Right lung (tissue), 5 donors: ENCODE measurements around the gene CEP112. TPM values are rescaled to one million over a fixed set of nuclear protein-coding genes. Genes with fewer than 3 reads are reported as not detected.
"Not testable (repeated sequence)": the region's sequence is repeated elsewhere in the genome, so short reads cannot be mapped to it uniquely, and the experiment has no call there.

ENCODE experiments used
- DNase-seq, 2 donors: peaks; one replicate each; pipeline ENCODE4 v3.0.0-alpha.2; 2013
- polyA plus RNA-seq, 5 donors: library from polyadenylated mRNA; unstranded; fragments of 120-200 nt; gene quantifications; one replicate each; pipeline versions ENCODE4 v1.2.1 to v1.2.3, GENCODE V29; 2013; ENCODE audit warnings: inconsistent platforms in 1 of 5, low replicate concordance in 1 of 5; ENCODE audit not compliant: insufficient read length in 5 of 5, insufficient read depth in 1 of 5

CEP112 gene
- polyA plus RNA-seq, 5 donors = 12.6 to 24.4 (median 20.8) TPM

DNA sequence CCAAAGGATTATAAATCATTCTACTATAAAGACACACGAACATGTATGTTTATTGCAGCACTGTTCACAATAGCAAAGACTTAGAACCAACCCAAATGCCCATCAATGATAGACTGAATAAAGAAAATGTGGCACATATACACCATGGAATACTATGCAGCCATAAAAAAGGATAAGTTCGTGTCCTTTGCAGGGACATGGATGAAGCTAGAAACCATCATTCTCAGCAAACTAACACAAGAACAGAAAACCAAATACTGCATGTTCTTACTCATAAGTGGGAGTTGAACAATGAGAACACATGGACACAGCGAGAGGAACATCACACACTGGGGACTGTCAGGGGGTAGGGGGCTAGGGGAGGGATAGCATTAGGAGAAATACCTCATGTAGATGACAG, 111.3 kb downstream of the CEP112 start:
- DNase-seq = not testable (repeated sequence)

DNA sequence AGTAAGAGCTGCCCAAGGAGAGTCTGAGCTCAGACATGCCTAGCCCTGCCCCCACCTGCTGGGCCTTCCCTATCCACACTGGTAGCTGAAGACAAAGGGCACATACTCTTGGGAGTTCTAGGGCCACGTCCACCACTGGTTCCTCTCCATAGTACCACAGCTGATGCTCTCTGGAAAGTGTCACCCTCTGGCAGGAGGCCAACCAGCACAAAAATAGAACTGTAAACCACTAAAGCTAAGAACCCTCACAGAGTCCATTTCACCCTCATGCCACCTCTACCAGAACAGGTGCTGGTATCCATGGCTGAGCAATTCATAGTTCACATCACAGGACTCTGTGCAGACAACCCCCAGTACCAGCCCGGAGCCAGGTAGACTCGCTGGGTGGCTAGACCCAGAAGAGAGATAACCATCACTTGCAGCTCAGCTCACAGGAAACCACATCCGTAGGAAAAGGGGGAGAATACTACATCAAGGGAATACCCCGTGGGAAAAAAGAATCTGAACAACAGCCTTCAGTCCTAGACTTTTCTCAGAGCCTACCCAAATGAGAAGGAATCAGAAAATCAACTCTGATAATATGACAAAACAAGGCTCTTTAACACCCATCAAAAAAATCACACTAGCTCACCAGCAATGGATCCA, 115.3 kb downstream of the CEP112 start:
- DNase-seq = no peak

DNA sequence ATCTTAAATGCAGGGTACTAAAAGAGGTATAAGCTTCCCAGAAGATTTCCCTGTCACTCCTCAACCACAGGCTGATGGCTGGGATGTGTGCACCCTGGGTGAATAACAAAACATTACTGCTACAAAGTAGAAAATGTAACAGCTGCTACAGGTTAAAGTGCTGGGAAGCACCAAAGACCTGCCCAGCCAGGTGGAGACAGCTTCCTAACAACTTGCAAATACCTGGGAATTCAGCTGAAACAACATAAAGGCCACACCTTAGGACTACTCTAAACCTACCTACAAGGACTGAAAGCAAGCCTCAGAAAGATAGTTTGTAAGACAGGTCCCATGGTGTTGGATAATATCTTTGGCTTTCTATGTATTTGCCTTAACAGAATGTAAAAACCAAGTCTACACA, 118.5 kb downstream of the CEP112 start:
- no peak for DNase-seq

DNA sequence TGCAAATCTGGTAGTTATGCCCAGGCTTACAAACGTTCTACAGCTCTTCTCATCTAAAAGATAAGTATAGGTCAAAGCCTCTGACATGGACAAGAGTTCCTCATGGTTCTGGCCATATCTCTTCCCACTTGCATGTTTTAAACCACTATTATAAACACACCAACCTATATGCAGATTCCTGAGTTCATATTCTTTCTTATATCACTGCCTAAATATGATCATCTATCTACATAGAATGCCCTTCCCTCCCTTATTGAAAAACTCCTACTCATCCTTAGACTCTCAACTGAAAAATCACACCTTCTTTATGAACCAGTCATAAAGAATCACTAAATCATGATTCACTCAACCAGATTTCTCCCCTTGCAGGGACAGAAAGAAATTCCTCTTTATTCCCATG, 128.2 kb downstream of the CEP112 start:
- DNase-seq = no peak

DNA sequence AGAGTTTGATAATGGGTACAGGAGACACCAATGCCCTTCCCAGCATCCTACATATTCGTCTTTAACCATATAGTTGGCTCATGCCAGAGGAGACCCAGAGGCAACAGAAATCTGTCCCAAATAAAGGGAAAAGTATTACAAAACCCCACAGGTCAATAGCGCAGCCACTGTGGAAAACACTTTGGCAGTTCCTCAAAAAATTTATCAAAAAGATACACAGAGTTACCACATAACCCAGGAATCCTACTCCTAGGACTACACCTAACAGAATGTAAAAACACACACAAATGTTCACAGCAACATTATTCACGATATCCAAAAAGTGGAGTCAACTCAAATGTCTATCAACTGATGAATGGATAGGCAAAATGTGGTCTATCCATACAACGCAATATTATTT, 135.8 kb downstream of the CEP112 start:
- no peak for DNase-seq

DNA sequence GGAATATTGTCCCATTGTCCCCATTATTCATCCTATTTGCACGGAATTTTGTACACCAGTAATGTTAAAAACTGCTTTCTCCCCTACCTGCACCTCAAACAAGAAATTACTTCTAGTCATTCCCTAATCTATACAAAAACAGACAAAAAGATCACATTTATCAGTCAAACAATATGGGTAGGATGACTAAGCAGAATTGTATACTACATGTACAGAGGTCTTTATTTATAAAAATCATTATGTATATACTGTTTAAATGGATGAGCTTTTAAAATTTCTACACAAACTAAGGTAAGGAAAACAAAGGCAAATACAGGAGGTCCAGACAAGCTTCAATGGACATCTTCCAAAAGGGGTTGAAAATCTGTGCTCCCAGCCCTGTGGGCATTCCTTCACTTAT, 137.7 kb downstream of the CEP112 start:
- DNase-seq = no peak

DNA sequence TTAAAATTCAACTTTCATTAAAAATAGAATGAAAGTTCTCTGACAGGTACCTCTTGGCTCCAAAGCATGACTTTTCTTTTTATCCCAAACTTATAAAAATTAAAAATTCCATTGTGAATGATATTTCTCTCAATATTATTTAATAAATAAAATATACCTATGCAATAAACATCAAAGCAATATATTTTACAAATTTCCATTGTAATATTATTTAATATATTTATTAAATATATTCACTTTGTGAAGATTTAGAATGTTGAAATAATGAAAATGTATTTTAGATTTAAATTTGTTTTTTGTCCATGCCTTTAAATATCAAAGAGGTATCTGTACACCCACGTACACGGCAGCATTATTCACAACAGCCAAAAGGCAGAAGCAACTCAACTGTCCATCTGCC, 147.8 kb downstream of the CEP112 start:
- DNase-seq = no peak

DNA sequence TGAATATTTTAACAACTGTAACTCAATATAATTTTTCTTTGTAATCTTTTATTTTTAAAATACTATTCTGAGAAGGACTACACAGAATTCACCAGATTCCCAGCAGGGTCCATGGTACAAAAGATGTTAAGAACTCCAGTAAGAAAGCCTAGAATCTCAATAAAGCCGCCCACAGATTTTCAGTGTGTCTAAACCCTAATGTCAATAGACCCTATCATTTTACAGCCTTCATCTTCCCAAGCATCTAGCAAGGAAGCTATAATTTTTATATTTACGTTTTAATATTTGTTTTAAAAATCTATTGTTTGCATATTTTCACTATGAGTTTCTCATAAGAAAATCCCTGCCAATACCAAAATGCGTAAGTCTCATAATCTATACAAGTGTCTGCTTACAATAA, 148.5 kb downstream of the CEP112 start:
- no peak for DNase-seq

DNA sequence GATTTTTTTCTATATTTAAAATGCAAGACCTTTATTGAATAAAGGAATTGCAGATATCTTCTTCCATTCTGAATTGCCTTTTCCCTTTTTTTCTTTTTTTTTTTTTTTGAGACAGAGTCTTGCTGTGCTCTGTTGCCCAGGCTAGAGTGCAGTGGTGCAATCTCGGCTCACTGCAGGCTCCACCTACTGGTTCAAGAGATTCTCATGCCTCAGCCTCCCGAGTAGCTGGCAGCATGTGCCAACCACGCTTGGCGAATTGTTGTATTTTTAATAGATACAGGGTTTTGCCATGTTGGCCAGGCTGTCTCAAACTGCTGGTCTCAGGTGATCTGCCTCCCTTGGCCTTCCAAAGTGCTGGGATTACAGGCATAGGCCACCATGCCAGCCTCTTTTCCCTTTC, 151.5 kb downstream of the CEP112 start:
- DNase-seq = no peak

DNA sequence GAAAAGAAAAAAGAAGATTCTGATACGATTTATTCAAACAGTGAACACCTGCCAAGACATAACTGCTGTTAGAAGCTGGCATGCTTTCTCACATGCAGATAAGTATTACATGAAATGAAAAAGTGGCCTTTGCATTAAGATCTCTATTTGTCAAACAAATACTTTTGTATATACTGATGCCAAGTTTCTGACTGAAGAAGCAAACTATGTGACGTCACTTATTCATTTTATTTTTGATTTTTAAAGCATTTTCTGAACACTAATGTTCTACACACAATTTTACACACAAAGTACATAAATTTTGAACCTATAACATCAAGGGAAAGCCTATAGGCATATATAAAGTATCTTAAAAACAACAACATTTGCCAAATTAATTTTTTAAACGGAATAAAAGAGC, 153.8 kb downstream of the CEP112 start:
- DNase-seq = no peak

DNA sequence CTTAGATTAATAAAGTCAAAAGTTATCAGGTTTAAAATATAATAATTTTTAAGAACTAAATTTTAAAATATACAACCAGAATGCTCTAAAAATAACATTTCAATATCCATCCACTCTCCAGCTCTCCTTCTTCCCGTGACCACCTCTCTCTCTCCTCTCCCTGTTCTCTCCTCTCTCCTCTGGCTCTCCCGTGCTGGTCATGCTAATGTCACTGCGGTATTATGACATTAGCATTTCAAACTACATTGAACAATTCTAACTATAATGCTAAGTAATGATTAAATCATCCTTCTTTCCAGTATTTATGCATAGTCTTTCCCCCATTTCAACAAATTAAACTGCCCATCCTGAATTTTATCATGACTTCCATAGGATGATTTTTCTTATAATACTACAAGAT, 154.7 kb downstream of the CEP112 start:
- no peak for DNase-seq

DNA sequence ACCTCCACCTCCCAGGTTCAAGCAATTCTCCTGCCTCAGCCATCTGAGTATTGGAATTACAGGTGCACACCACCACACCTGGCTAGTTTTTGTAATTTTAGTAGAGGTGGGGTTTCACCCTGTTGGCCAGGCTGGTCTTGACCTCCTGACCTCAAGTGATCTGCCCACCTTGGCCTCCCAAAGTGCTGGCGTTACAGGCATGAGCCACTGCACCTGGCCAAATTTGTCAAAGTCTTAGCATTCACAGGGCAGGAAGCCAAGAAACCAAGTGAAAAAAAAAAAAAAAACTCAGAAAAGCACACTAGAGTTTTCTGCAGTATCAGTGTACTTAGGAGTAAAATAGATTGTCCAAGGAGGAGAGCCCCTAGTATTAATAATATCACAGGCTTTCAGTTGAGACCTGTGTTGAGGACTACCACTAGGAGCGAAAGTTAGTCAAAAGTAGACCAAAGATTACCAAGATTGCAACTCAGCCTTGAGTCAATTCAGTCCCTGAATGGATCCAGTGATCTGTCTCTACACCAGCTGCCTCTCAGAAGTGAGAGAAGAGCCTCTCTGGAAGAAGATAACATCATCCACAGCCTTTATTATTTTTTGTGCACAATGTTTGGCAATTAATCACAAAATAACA, 159.7 kb downstream of the CEP112 start:
- DNase-seq = no peak

DNA sequence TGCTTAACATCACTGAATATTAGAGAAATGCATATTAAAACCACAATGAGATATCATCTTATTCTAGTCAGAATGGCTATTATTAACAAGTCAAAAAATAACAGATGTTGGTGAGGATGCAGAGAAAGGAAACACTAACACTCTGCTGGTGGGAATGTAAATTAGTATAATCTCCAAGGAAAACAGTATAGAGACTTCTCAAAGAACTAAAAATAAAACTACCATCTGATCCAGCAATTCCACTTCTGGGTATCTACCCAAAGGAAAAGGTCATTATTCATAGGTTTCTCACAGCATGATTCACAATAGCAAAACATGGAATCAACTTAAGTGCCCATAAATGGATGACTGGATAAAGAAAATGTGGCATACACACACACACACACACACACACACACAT, 166.4 kb downstream of the CEP112 start:
- no peak for DNase-seq

DNA sequence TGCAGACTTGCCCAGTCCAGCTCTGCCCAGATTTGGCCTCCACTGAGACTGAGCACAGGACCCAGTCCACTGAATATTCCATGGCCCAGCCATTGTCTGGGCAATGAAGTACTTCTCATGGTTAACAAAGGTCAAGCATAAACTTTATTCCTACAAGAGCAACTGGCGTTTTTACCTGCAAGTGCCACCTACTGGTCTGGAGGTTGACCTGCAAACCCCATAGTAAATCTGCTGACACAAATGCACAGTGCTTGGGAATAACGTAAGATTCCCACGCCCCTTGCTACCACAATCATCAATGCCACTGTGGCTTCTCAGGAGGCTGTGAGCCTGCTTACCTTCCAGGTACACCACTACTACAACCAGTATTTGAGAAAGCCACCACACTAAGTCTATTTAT, 170.2 kb downstream of the CEP112 start:
- DNase-seq = no peak

DNA sequence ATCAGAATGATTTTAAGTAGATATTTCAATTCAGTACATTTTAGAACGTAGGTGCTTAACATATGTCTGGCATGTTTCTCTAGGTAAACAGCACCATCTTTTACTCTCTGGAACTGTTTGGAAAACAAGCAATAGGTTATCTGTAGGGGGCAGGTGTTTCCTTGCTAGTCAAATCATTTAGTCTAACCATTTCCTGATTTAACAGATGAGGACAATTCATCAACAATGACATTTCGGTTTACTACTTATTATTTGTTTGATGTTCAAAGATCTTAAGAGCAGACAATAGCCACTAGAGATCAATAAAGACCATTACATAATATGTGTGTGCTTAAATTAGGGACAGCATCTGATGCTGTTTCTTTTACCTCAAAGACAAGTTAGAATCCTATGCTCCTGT, 173.1 kb downstream of the CEP112 start:
- DNase-seq = no peak

DNA sequence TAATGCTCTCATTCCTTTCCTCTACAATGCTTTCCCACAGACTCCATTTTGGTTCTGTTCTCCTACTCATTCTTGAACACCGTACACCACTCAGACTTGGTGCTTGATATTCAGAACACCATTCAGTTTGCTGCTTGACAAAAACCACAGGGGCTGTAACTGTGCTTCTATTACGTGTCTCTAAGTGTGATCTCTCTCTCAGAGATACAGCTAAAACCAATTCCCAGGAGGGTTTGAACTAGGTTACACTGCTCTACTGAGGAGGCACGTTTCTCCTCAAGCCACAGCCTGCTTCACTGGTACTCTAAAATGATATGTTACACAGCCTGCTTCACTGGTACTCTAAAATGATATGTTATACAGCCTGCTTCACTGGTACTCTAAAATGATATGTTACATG, 175.7 kb downstream of the CEP112 start:
- DNase-seq = no peak

DNA sequence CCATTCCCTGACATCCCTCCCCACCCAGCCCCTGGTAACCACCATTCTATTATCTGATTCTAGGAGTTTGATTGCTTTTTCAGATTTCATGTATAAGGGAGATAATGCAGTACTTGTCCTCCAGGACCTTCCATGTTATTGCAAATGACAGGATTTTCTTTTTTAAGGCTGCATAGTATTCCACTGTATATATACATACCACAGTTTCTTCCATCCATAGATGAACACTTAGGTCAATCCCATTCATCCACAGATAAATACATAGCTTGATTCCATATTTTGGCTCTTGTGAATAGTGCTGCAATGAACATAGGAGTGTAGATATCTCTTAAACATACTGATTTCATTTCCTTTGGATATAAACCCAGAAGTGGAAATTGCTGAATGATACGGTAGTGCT, 183.3 kb downstream of the CEP112 start:
- DNase-seq = no peak

DNA sequence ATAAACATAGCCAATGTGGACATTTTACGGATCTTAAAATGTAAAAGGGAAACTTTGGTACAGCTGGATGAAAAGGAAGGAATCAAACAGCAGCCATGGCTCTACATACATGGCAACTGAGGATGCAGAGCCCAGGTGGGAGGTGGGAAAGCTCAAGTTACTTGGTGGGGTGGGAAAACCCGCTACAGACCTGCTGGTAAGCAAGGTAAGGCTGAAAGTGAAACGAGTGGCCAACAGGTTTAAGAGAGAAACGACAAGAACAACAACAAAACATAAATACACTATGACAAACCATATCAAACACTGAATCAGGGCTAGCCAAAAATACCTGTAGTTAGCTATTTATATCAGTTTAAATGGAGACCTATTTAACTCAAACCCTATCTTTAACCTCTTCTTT, 185.3 kb downstream of the CEP112 start:
- no peak for DNase-seq

DNA sequence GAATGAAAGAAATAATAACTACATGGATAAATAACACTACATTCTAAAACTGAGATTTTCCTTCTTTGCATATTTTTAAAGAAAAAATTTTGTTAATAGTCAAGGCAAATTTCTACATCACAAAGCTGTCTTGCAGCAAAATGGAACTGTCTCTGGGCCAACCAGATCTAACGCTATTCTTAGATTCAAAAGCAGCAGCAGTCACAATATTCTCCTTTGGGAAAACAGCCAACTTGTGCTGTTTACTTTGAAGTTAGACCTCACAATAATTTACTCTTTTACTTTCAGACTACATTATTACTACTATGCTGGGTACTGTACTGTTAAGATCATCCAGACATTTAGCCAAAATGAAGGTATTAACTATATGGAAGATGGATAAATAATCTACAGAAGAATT, 189.1 kb downstream of the CEP112 start:
- DNase-seq = peak; percentile 37 to 40

DNA sequence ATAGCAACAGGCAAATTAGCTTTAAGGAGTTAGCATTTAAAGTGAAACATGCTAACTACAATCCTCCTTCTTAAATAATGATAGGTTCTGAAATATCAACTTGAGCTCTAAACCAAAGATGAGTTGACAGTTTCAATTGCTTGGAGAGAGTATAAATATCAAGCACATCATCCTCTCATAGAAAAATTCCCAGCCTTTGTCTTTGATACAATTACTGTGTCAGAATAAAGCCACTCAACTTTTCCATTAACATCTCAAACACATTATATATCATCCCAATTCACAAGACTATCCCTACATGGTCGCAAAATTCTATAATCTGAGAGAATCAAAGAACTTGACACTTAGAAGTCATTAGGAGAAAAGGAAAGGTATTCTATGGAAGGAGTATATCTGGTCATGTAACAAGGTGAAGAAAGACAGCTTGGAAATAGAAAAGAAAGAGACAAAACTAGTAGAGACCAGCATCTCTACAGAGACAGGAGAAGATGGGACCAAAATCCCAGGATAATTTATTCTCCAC, 189.8 kb downstream of the CEP112 start:
- DNase-seq = no peak

DNA sequence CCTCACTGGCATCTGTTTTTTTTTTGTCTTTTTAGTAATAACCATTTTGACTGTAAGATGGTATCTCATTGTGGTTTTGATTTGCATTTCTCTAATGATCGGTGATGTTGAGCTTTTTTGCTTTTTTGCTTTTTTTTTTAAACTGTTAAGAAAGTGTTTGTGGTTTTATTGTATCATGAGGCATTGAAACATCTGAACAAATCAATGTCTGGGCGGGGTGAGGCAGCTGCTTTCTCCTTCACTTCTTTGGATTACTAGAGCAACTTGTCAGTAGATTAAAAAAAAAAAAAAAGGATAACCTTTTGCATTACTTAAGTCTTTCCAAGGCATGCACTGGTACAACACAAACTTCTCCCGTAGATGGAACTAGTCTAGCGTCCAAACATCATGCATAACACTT, 191.7 kb downstream of the CEP112 start:
- no peak for DNase-seq

DNA sequence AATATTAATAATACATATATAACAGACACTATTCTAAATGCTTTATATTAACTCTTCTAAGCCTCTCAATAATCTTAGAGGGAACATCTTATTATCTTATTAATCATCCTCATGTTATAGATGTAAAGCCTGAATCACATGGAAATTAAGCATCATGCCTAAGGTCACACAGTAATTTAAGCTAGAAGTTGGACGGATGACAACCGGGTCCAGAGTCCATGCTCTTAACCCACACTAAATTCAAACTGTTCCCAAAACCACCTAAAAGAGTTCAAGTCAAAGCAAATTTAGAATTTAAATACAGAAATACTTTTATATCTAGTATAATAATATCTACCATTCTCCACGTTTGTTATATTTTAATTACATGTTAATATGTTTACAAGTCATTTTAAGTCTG, 193.3 kb downstream of the CEP112 start:
- DNase-seq = no peak

DNA sequence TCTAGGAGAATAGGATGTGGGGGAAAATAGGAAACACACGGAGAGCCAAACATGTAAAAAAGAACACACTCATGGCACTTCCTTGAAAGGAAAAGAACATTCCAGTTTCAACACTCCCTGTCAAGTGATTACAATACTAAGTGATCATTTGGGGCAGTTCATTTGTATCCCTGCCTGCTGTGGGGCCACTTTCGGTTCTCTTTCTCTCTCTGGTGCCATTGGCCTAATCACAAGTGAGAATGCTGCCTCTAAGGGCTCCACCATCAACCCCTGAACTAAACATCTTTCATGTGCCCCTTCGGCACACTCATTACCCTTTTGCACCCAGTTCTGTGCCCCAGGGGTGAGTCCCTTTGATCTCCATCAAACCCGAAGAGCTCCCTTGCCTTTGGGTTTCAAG, 197.3 kb downstream of the CEP112 start:
- DNase-seq = no peak

DNA sequence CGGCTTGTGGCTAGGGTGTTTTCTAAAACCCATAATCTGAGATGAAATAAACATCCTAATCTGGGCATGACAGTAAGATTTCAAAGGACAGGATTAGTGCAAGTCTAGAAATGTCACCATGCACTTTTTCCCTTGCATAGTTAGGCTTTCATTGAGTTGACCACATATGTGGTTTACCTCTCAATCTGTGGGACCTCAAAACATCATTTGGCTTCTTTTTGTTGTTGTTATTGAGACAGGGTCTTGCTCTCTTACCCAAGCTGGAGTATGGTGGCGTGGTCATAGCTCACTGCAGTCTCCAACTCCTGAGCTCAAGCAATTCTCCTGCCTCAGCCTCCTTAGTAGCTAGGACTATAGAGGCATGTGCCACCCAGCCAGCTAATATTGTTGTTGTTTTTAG, 197.8 kb downstream of the CEP112 start:
- DNase-seq = no peak
